DND-41 (cell line): ENCODE data around the gene TET3.

Experiments
- ATAC-seq: fragments of 200-7000 bp; cut with Tn5 transposase; 3 replicates; pipeline ENCODE4 v1.9.1; 2021; ENCODE audit warnings: low read depth; ENCODE audit not compliant: insufficient read depth
- DNase-seq: peaks from one replicate; pipeline ENCODE4 v3.0.0-alpha.2; 2020
- H2AFZ ChIP-seq: 2 replicates; pipeline ENCODE4 v1.6.0; 2012; ENCODE audit warnings: low read depth, low read length
- H3K27ac ChIP-seq: 2 replicates; pipeline ENCODE4 v1.5.1; 2012; ENCODE audit warnings: low read length, inconsistent platforms
- H3K27me3 ChIP-seq: fragments of 200-600 bp; sonication (generic); 2 replicates; pipeline ENCODE4 v1.6.0; 2012; ENCODE audit warnings: low read length, mild to moderate bottlenecking, inconsistent platforms; ENCODE audit not compliant: insufficient read depth, poor library complexity
- H3K36me3 ChIP-seq: 2 replicates; pipeline ENCODE4 v1.5.1; 2012; ENCODE audit warnings: low read length, inconsistent platforms; ENCODE audit not compliant: insufficient read depth
- H3K4me1 ChIP-seq: 2 replicates; pipeline ENCODE4 v1.5.1; 2012; ENCODE audit warnings: mild to moderate bottlenecking, low read length; ENCODE audit not compliant: insufficient read depth
- H3K4me2 ChIP-seq: 2 replicates; pipeline ENCODE4 v1.6.0; 2012; ENCODE audit warnings: mild to moderate bottlenecking, moderate library complexity, low read length, inconsistent platforms; ENCODE audit not compliant: insufficient read depth
- H3K4me3 ChIP-seq, 2 experiments: fragments of 200-600 bp in 1 of 2; shearing (Covaris generic) in 1 of 2; 2 replicates each; pipeline ENCODE4 v1.5.1; 2012 to 2016; ENCODE audit warnings: inconsistent platforms in 2 of 2, low read length in 2 of 2, mild to moderate bottlenecking in 2 of 2, low read depth in 1 of 2, moderate library complexity in 1 of 2
- H3K79me2 ChIP-seq: 2 replicates; pipeline ENCODE4 v1.6.0; 2012; ENCODE audit warnings: low read length, inconsistent platforms; ENCODE audit not compliant: insufficient read depth
- H3K9ac ChIP-seq: 2 replicates; pipeline ENCODE4 v1.6.0; 2012; ENCODE audit warnings: low read depth, mild to moderate bottlenecking, inconsistent platforms, low read length, moderate library complexity
- H3K9me3 ChIP-seq: 2 replicates; pipeline ENCODE4 v1.5.1; 2012; ENCODE audit warnings: low read length, moderate library complexity, mild to moderate bottlenecking, inconsistent platforms; ENCODE audit not compliant: insufficient read depth, severe bottlenecking
- H4K20me1 ChIP-seq: 2 replicates; pipeline ENCODE4 v1.6.0; 2012; ENCODE audit warnings: low read length; ENCODE audit not compliant: insufficient read depth
- CTCF ChIP-seq: IDR thresholded peaks from 2 replicates; pipeline ENCODE4 v1.5.1; 2012; ENCODE audit warnings: borderline replicate concordance, low read length, moderate library complexity, mild to moderate bottlenecking; ENCODE audit not compliant: poor library complexity, severe bottlenecking; ENCODE audit errors: extremely low read depth
- EZH2 ChIP-seq: IDR thresholded peaks from 3 replicates; pipeline ENCODE4 v1.6.1; 2012; ENCODE audit warnings: borderline replicate concordance, low read depth, mild to moderate bottlenecking, moderate library complexity, low read length, inconsistent platforms; ENCODE audit not compliant: severe bottlenecking

TET3 gene

DNA sequence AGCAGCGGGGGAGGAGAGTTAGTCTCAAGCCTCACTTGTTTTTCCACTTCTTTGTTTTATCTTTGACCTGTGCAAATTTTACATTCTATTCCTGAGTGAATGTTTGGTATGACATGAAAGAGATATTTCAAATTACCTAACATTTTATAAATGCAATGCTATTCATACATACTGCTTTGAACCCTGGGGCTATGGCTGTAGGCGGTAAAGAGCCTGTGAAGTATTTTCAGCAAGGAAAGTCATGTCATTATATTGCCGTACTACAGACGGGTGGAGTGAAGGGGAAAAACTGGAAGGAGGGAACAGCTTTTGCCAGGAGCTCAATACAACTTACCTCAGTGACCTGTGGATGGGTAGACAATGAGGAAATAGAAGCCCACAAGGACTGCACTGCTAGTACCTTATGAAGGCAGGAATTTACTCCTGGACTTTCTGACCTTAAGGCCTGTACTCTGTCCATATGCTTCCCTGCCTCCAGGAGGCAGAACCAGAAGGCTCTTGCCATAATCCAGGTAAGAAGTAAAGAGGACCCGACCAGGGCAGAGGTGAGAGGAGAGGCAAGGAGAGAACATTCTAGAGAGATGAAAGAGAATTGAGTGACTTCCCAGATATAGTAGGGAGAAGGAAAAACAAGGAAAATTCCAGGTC is 28.4 kb upstream of the TET3 start:
- DNase-seq (no peak), ATAC-seq (no peak)
- H3K4me3 ChIP-seq = no peak overlapping the region
- H3K9me3 ChIP-seq = no peaks in the 10 kb centered on the region
- TF ChIP-seq EZH2 (no peak), CTCF (no peak)
- no peaks in the 10 kb centered on the region for H3K27me3 ChIP-seq
- no peak overlapping the region for H3K27ac ChIP-seq
- H3K4me2 ChIP-seq = no peak overlapping the region
- no peak overlapping the region for H2AFZ ChIP-seq
- peaks cover 13% of the 10 kb centered on the region; the same call in 1 of the 2 replicates for H3K79me2 ChIP-seq
- peaks cover 80% of the 10 kb centered on the region for H3K36me3 ChIP-seq
- H4K20me1 ChIP-seq = 0 out of 2 replicates have a peak, but pooled peaks cover 9% of the 10 kb centered on the region
- H3K4me1 ChIP-seq = no peaks in the 10 kb centered on the region
- no peak overlapping the region for H3K9ac ChIP-seq

- no peaks in the 10 kb centered on the region for H4K20me1 ChIP-seq
- H3K36me3 ChIP-seq = peaks cover 35% of the 10 kb centered on the region
- DNase-seq = no peak
- H3K4me2 ChIP-seq = no peak overlapping the region
- H2AFZ ChIP-seq = no peak overlapping the region
- no peak for TF ChIP-seq CTCF
- ATAC-seq = no peak; the same call in 2 of the 3 replicates
- H3K27me3 ChIP-seq = no peaks in the 10 kb centered on the region
- H3K27ac ChIP-seq = no peak overlapping the region
- no peaks in the 10 kb centered on the region for H3K4me1 ChIP-seq
- no peak overlapping the region for H3K9ac ChIP-seq
- H3K9me3 ChIP-seq = peaks cover 5% of the 10 kb centered on the region
- no peak overlapping the region for H3K4me3 ChIP-seq
- H3K79me2 ChIP-seq = no peaks in the 10 kb centered on the region
Measured at GRCh38 chr2:73961274-73961673, 23.4 kb upstream of the TET3 start.

GRCh38 chr2:73961823-73962615 is 22.7 kb upstream of the TET3 start:
- no peak for ATAC-seq
- no peaks in the 10 kb centered on the region for H3K27me3 ChIP-seq
- TF ChIP-seq EZH2 (no peak), CTCF (no peak)

More at GRCh38 chr2:73961823-73962615, 22.7 kb upstream of the TET3 start:
- Histone ChIP-seq H3K79me2 (no peaks in the 10 kb centered on the region), H4K20me1 (no peaks in the 10 kb centered on the region), H2AFZ (no peak overlapping the region), H3K9me3 (peaks cover 5% of the 10 kb centered on the region), H3K4me3 (no peak overlapping the region), H3K9ac (no peak overlapping the region), H3K27ac (no peak overlapping the region), H3K4me2 (no peak overlapping the region), H3K36me3 (peaks cover 27% of the 10 kb centered on the region), H3K4me1 (no peaks in the 10 kb centered on the region)
- no peak for DNase-seq
